T-cell (primary cell): ENCODE results near the gene GGACT. TPM values are rescaled to one million over a fixed set of nuclear protein-coding genes. Genes with fewer than 3 reads are reported as not detected.
A peak's percentile ranks its signal among the peaks of the same experiment; 100 is the strongest.

Source experiments
- ATAC-seq, 4 experiments: fragments of 200-7000 bp in 3 of 4; fragments of 150-1000 bp in 1 of 4; cut with Tn5 transposase; replicated peaks in 1 of 4; 1 replicate in 3 of 4; 2 replicates in 1 of 4; pipeline ENCODE4 v1.10.0; 2021; ENCODE audit warnings: moderate library complexity in 3 of 4, mild to moderate bottlenecking in 2 of 4, moderate number of reproducible peaks in 1 of 4
- CTCF ChIA-PET, 2 donors: fragments of 300-600 bp; sonication (Branson Sonifier 250); formaldehyde crosslinking; loops; one replicate each; lab custom pipeline; 2022; ENCODE audit warnings: antibody characterized with exemption in 2 of 2; lab: Charles Lee
- POLR2A ChIA-PET, 2 donors: fragments of 300-600 bp; sonication (Branson Sonifier 250); formaldehyde crosslinking; loops; one replicate each; lab custom pipeline; 2022; ENCODE audit warnings: antibody characterized with exemption in 2 of 2; lab: Charles Lee
- DNase-seq, 35 experiments: peaks; one replicate each; pipeline versions ENCODE4 v3.0.0 to v3.0.0-alpha.2; 2013 to 2023
- H3K27ac ChIP-seq: one replicate; pipeline ENCODE4 v1.5.1; 2013; ENCODE audit warnings: low read length
- H3K27me3 ChIP-seq, 2 experiments: replicated peaks in 1 of 2; 1 replicate in 1 of 2; 2 replicates in 1 of 2; pipeline versions ENCODE4 v1.6.1 to v1.7.0; 2013; ENCODE audit warnings: low read length in 1 of 2, mixed read lengths in 1 of 2; ENCODE audit not compliant: control insufficient read depth in 2 of 2, insufficient read depth in 2 of 2; ENCODE audit errors: extremely low read depth in 1 of 2
- H3K36me3 ChIP-seq, 2 donors: 1 replicate in 1 of 2; 2 replicates in 1 of 2; pipeline versions ENCODE4 v1.6.1 to v1.7.0; 2013; ENCODE audit warnings: low read length in 1 of 2; ENCODE audit not compliant: control insufficient read depth in 2 of 2, insufficient read depth in 1 of 2; ENCODE audit errors: extremely low read depth in 1 of 2
- H3K4me1 ChIP-seq, 2 experiments: 1 replicate in 1 of 2; 2 replicates in 1 of 2; pipeline versions ENCODE4 v1.6.1 to v1.7.0; 2013; ENCODE audit warnings: low read length in 2 of 2, mixed read lengths in 1 of 2; ENCODE audit not compliant: insufficient read depth in 2 of 2, control insufficient read depth in 1 of 2; ENCODE audit errors: extremely low read depth in 1 of 2
- H3K4me3 ChIP-seq, 2 donors: 1 replicate in 1 of 2; 2 replicates in 1 of 2; pipeline versions ENCODE4 v1.5.1 to v1.7.0; 2013; ENCODE audit warnings: mild to moderate bottlenecking in 2 of 2, low read length in 1 of 2, moderate library complexity in 1 of 2; ENCODE audit not compliant: control insufficient read depth in 1 of 2; ENCODE audit errors: extremely low read depth in 1 of 2
- H3K9me3 ChIP-seq: 2 replicates; pipeline ENCODE4 v1.7.0; 2013
- H3K27ac Mint-ChIP-seq, 2 donors: one replicate each; pipeline ENCODE4 v1.8.0; 2020 to 2021; ENCODE audit warnings: mild to moderate bottlenecking in 2 of 2, mixed read lengths in 2 of 2
- H3K27me3 Mint-ChIP-seq, 2 donors: one replicate each; pipeline ENCODE4 v1.8.0; 2021 to 2022; ENCODE audit warnings: mixed read lengths in 2 of 2
- H3K36me3 Mint-ChIP-seq: one replicate; pipeline ENCODE4 v1.8.0; 2021; ENCODE audit warnings: mixed read lengths
- H3K4me1 Mint-ChIP-seq, 3 donors: one replicate each; pipeline ENCODE4 v1.8.0; 2020 to 2022; ENCODE audit warnings: mixed read lengths in 3 of 3, mild to moderate bottlenecking in 1 of 3
- H3K4me3 Mint-ChIP-seq, 3 donors: one replicate each; pipeline ENCODE4 v1.8.0; 2020 to 2022; ENCODE audit warnings: mild to moderate bottlenecking in 3 of 3, mixed read lengths in 3 of 3, moderate library complexity in 3 of 3
- H3K9me3 Mint-ChIP-seq, 3 donors: one replicate each; pipeline ENCODE4 v1.8.0; 2020 to 2022; ENCODE audit warnings: mixed read lengths in 3 of 3
- WGBS: methylation state at CpG from one replicate; pipeline ENCODE4 v1.1.5; 2013; ENCODE audit warnings: missing lambda C conversion rate; ENCODE audit not compliant: insufficient coverage; 5-methylcytosine and 5-hydroxymethylcytosine counted together
- total RNA-seq, 35 experiments: library from RNA in 6 of 35; stranded (reverse) in 6 of 35; fragments of 120-200 nt in 1 of 35; gene quantifications; one replicate each; pipeline versions ENCODE4 v1.2.1 to v1.2.4 and lab custom pipeline; 2013 to 2026

GGACT gene
- total RNA-seq, 5 donors from 2014 or later (not counting 1 experiment from before 2014, with no cell fraction given) = 4.4 to 7.9 (median 6.4) TPM

DNA sequence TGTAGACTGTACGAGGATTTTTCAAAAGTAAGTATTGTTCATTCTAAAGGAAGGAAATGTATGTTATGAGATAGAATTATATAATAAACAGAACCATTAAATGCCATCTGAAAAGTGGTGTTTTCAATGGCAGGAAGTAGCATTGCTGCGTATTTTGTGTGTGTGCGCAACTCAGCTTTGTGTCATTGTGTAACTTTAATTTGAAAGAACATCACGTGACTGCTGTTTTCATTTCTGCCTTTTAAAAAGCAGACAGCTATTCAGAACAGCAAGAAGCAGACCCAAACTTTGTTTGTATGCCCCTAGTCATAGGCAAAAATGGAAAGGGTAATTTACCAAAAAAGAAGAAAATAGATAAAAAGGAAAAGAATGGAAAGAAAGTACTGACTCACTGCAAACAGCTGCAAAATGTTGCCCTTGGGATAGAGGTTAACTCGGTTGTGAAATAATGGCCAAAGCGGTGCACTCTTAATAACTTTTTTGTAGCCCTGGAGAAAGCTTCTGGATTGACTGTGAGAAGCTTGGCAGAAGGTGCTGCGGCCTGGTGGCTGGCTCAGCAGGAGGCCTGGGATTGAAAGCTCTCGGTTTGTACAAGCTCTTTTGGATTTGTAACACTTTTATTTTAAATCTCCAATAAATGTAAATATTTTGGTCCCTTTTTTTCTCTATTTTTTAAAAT, 97.3 kb downstream of the GGACT start:
- H3K4me1 ChIP-seq = no peaks in the 10 kb centered on the region
- ChIA-PET POLR2A (no interaction called here), CTCF (no interaction called here)
- no peaks in the 10 kb centered on the region for H3K4me1 Mint-ChIP-seq
- no peak for DNase-seq
- peaks cover 6% of the 10 kb centered on the region for H3K36me3 Mint-ChIP-seq
- ATAC-seq = no peak
- H3K27ac ChIP-seq = no peak overlapping the region
- H3K4me3 ChIP-seq = no peak overlapping the region
- no peaks in the 10 kb centered on the region for H3K9me3 Mint-ChIP-seq
- 100% methylated on average over 5 of the region's 8 CpGs for WGBS
- H3K27ac Mint-ChIP-seq = no peak overlapping the region
- no peaks in the 10 kb centered on the region for H3K27me3 Mint-ChIP-seq
- H3K9me3 ChIP-seq = no peaks in the 10 kb centered on the region
- no peaks in the 10 kb centered on the region for H3K27me3 ChIP-seq
- H3K36me3 ChIP-seq = no peaks in the 10 kb centered on the region
- no peak overlapping the region for H3K4me3 Mint-ChIP-seq

DNA sequence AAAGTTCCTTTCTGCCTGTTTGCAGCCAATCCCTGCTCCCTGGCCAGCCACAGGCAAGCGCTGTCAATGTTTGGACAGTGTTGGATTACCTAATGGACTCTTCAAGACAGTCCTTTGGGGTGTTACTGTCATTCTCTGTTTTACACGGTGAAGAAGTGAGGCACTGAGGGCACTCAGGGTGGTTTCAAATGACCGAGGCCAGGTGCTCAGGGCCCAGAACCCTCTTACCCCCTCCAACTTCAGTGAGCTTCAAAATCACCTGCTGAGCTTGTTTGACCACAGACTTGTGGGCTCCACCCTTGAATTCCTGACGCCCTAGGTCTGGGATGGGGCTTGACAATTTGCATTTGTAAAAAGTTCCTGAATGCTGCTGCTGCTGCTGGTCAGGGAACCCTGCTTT, 97.9 kb downstream of the GGACT start:
- 93% methylated on average over 3 of the region's 4 CpGs for WGBS
- DNase-seq (no peak), ATAC-seq (no peak)
- Histone ChIP-seq H3K27me3 (no peaks in the 10 kb centered on the region), H3K4me1 (no peaks in the 10 kb centered on the region), H3K27ac (no peak overlapping the region), H3K4me3 (no peak overlapping the region), H3K9me3 (no peaks in the 10 kb centered on the region), H3K36me3 (no peaks in the 10 kb centered on the region)
- no peaks in the 10 kb centered on the region for H3K4me1 Mint-ChIP-seq
- CTCF ChIA-PET = interaction anchor here in 1 of 2 donors (0.6 kb wide), 1 partner anchor 31 kb away, joined by 3 read pairs; no protein-coding TSS in a partner anchor
- H3K9me3 Mint-ChIP-seq = no peaks in the 10 kb centered on the region
- no peak overlapping the region for H3K27ac Mint-ChIP-seq
- no peaks in the 10 kb centered on the region for H3K27me3 Mint-ChIP-seq
- POLR2A ChIA-PET = no interaction called here
- H3K4me3 Mint-ChIP-seq = no peak overlapping the region
- H3K36me3 Mint-ChIP-seq = peaks cover 6% of the 10 kb centered on the region

GRCh38 chr13:100485265-100485664, 103.3 kb downstream of the GGACT start:
- H3K4me1 Mint-ChIP-seq = peaks cover 12 to 26% (median 18%) of the 10 kb centered on the region in 3 donors
- no peak overlapping the region for H3K27ac ChIP-seq
- DNase-seq = no peak
- H3K9me3 ChIP-seq = no peaks in the 10 kb centered on the region
- ATAC-seq = no peak
- no CpG with 5 or more reads among the region's 2 CpGs for WGBS
- H3K9me3 Mint-ChIP-seq = no peaks in the 10 kb centered on the region
- H3K27me3 ChIP-seq = no peaks in the 10 kb centered on the region
- H3K4me3 Mint-ChIP-seq = no peak overlapping the region
- H3K4me1 ChIP-seq = peaks cover 4 to 5% of the 10 kb centered on the region in 2 experiments
- H3K36me3 Mint-ChIP-seq = no peaks in the 10 kb centered on the region
- H3K4me3 ChIP-seq = no peak overlapping the region
- ChIA-PET POLR2A (no interaction called here), CTCF (interaction anchor here in 1 of 2 donors (0.6 kb wide), 1 partner anchor 483 kb away, joined by 6 read pairs; no protein-coding TSS in a partner anchor)
- H3K36me3 ChIP-seq = no peaks in the 10 kb centered on the region
- H3K27ac Mint-ChIP-seq = no peak overlapping the region
- H3K27me3 Mint-ChIP-seq = no peaks in the 10 kb centered on the region

DNA sequence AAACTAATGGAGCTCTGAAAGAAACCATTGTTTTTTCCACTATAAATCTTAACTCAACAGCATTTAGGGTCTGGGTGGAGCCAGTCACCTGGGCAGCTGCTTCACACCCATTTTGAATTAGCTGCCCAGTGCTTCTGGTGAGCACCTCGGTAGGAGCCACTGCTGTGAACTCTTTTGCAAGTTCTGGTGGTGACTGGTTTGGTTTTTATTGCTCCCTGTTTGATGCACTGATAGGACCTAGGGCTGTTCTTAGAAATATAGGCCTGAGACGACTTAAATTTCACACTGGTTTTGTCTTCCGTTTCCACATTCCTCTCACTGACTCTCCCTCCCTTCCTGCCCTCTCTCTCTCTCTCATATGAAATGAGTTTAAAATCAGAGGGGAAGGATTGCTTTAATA, 103.9 kb downstream of the GGACT start:
- Mint-ChIP-seq H3K27me3 (no peaks in the 10 kb centered on the region), H3K4me1 (peaks cover 12 to 26% (median 18%) of the 10 kb centered on the region in 3 donors), H3K4me3 (peak overlapping the region in 1 of 3 donors; percentile 37), H3K36me3 (no peaks in the 10 kb centered on the region), H3K27ac (no peak overlapping the region), H3K9me3 (no peaks in the 10 kb centered on the region)
- Histone ChIP-seq H3K27me3 (no peaks in the 10 kb centered on the region), H3K36me3 (no peaks in the 10 kb centered on the region), H3K4me3 (no peak overlapping the region), H3K9me3 (no peaks in the 10 kb centered on the region), H3K4me1 (peaks cover 4 to 5% of the 10 kb centered on the region in 2 experiments), H3K27ac (no peak overlapping the region)
- POLR2A ChIA-PET = interaction anchor here in 1 of 2 donors (0.6 kb wide), 1 partner anchor 1999 kb away, joined by 3 read pairs; no protein-coding TSS in a partner anchor
- DNase-seq (no peak), ATAC-seq (no peak)
- CTCF ChIA-PET = interaction anchor here in 1 of 2 donors (0.5 to 0.6 kb wide), 2 partner anchors 482 to 647 kb away, joined by 4 to 6 read pairs; no protein-coding TSS in a partner anchor
- WGBS = 100% methylated on average over 1 of the region's 3 CpGs

- H3K4me1 Mint-ChIP-seq = peaks cover 12 to 26% (median 18%) of the 10 kb centered on the region in 3 donors
- H3K27me3 ChIP-seq = no peaks in the 10 kb centered on the region
- H3K4me1 ChIP-seq = peaks cover 4 to 5% of the 10 kb centered on the region in 2 experiments
- H3K27me3 Mint-ChIP-seq = no peaks in the 10 kb centered on the region
- H3K36me3 ChIP-seq = no peaks in the 10 kb centered on the region
- H3K9me3 Mint-ChIP-seq = no peaks in the 10 kb centered on the region
- DNase-seq (no peak), ATAC-seq (no peak)
- H3K4me3 Mint-ChIP-seq = no peak overlapping the region
- WGBS = 49% methylated on average over 2 of the region's 8 CpGs
- POLR2A ChIA-PET = interaction anchor here in 1 of 2 donors (0.6 kb wide), 2 partner anchors 1797 to 2000 kb away, joined by 3 to 6 read pairs; no protein-coding TSS in a partner anchor
- no peak overlapping the region for H3K4me3 ChIP-seq
- CTCF ChIA-PET = no interaction called here
- H3K27ac ChIP-seq = no peak overlapping the region
- no peaks in the 10 kb centered on the region for H3K9me3 ChIP-seq
- peaks cover 3% of the 10 kb centered on the region for H3K36me3 Mint-ChIP-seq
- H3K27ac Mint-ChIP-seq = no peak overlapping the region
Measured at GRCh38 chr13:100483841-100484381, 104.7 kb downstream of the GGACT start.

DNA sequence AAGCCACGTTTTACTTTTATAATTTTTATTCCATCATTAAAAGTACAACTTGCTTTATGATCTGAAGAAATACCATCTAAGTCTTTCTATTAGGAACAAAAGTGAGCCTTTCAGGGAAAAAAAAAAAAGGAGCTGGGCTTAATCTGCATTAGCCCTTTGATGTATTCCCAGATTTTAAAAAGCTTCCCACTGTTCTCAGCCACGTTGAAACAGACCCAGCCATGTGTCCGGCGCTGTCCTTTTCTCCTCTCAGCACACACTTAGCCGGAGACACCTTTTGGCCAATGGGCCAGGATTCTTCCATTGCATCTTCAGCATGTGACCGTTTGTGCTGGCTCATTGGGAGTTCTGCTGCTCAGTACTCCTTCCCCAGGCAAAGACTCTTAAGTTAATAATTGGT, 105.5 kb downstream of the GGACT start:
- Histone ChIP-seq H3K9me3 (no peaks in the 10 kb centered on the region), H3K27ac (no peak overlapping the region), H3K36me3 (no peaks in the 10 kb centered on the region), H3K27me3 (no peaks in the 10 kb centered on the region), H3K4me1 (peaks cover 4 to 5% of the 10 kb centered on the region in 2 experiments), H3K4me3 (no peak overlapping the region)
- peaks cover 5% of the 10 kb centered on the region for H3K36me3 Mint-ChIP-seq
- no peak overlapping the region for H3K27ac Mint-ChIP-seq
- DNase-seq (no peak), ATAC-seq (no peak)
- 89% methylated on average over 4 of the region's 6 CpGs for WGBS
- no peak overlapping the region for H3K4me3 Mint-ChIP-seq
- no peaks in the 10 kb centered on the region for H3K27me3 Mint-ChIP-seq
- H3K4me1 Mint-ChIP-seq = peaks cover 12 to 26% (median 18%) of the 10 kb centered on the region in 3 donors
- CTCF ChIA-PET = interaction anchor here (0.6 to 0.7 kb wide), 2 partner anchors 37 to 248 kb away, joined by 5 to 7 read pairs; no protein-coding TSS in a partner anchor
- no peaks in the 10 kb centered on the region for H3K9me3 Mint-ChIP-seq
- POLR2A ChIA-PET = interaction anchor here in 1 of 2 donors (0.6 kb wide), 1 partner anchor 563 kb away, joined by 3 read pairs; no protein-coding TSS in a partner anchor
